ENCODE results near the gene PEF1.

The PEF1 gene

DNA sequence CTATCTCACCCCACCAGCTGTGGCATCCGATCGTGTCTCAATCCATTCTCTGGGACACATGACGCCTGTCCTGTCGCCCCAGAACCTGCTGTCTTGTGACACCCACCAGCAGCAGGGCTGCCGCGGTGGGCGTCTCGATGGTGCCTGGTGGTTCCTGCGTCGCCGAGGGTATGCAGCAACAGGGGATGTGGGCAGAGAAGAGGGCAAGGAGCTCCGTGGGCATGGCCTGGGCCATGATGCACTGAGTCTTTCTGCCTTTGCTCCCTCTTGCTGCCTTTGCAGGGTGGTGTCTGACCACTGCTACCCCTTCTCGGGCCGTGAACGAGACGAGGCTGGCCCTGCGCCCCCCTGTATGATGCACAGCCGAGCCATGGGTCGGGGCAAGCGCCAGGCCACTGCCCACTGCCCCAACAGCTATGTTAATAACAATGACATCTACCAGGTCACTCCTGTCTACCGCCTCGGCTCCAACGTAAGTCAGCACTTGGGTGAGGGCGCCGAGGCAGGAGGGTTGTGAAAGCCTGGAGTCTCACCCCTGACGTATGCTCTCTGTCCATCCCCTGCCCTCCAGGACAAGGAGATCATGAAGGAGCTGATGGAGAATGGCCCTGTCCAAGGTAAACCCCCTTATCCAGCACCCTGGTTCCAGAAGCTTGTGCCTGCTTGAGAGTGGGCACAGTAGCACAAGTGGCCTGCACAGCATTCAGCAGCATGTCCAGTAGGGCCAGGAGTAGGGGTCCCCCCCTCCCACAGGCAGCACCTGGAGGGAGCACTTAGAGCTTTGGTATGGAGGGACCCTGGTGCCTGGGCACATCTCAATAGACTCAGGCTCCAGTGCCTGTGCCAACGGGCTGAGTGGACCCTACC is 59.6 kb downstream of the PEF1 start:
- no peak for DNase-seq (ENCODE audit: low read depth in 3 of 3)

DNA sequence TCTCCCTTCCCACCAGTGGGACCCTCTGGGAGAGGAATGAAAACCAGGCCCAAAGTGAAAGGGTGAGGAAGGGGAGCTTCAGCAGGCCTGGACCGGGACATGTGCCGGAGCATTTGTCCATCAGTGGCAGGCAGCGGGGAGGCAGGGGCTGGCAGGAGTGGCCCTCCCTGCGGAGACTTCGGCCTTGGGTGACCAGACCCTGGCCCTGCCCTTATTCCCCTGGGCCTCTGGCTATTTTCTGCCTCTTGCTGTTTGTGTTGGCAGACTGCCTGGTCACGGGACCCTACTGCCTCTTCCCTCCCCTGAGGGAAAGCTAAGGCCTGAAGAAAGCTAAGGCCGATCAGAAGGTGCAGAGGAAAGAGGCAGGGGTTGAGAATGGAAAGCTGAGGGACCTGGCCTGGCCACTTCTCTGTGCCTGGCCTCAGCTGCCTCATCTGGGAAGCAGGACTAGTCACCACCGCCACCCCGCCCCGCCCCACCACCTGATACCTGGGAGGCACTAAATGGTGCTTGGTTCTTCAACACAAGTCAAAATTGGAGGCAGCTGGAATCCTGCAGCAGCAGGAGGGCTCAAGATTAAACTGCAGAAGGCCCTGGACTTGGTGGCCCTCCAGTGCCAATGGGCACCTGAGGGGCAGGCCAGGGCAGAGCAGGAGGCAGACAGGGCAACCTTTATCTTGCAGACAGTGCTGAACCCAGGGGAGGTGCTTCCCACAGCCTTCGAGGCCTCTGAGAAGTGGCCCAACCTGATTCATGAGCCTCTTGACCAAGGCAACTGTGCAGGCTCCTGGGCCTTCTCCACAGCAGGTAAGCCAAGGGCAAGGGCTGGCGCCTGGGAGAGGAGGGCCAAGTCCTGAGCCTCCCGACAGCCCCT is 60.4 kb downstream of the PEF1 start:
- DNase-seq (ENCODE audit: low read depth in 3 of 3), result no peak

DNA sequence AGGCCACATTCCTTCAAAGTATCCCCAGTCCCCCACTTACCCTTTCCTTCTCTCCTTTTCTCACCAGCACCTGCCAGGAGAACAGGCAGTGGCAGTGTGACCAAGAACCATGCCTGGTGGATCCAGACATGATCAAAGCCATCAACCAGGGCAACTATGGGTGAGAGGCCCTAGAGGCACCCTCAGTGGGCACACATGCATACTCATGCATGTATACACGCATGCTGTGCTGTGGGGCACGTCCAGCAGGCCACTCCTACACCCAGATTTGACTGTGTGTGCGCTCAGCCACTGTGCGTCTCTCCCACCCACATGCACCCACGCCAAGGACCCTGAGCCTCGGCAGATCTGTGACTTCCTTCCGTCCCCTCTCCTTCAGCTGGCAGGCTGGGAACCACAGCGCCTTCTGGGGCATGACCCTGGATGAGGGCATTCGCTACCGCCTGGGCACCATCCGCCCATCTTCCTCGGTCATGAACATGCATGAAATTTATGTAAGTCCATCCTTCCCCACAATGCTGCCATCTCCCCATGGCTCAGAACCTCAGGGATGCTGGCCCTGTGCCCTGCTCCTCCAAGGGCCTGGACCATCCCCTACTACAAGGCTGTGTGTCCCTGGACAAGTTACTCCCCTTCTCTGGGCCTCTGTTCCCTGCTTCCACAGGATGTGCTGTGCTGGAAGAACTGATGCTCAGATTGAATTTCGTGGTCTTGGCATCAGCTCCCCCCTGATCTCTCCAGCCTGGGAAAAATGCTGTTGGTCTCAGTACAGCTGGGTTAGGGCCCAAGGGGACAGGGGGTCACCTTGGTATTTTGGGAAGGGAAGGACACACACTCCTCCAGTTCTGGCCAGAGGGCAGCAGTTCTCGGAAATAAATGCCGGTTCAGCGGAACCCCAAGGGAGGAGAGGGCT is 61.3 kb downstream of the PEF1 start:
- DNase-seq (ENCODE audit: low read depth in 3 of 3), result no peak

DNA sequence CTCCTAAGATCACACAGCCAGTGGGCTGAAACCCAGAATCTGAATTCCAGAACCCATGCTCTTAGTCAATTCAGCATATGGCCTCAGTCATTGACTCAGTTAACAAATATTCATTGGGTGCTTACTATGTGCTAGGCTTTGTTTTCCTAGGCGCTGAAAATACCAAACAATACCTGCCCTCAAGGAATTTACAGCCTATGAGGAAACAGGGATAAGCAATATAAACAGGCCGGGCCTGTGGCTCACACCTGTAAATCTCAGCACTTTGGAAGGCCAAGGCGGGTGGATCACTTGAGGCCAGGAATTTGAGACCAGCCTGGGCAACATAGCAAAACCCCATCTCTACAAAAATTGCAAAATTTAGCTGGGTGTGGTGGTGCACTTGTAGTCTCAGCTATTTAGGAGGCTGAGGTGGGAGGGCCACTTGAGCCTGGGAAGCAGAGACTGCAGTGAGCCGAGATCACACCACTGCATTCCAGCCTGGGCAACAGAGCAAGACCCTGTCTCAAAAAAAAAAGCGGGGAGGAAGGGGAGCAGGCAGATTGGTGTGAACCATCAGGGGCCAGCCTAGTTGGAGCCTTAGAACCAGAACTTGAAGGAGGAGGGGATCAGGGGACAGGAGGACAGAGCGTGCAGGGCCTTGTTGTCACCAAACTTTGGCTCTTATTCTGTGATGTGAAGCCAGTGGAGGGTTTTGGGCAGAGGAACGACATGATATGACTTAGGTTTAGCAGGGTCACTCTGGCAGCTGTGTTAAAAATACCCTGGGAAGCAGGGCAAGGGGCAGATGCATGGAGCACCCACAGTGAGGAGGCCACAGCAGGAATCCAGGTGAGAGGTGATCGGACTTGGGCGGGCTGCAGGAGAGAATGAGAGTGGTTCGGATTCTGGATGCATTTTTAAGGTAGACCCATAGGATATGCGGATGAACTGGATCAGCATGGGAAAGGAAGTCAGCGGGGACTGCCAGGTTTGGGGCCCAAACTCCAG is 62.6 kb downstream of the PEF1 start:
- no peak for DNase-seq (ENCODE audit: low read depth in 3 of 3)

DNA sequence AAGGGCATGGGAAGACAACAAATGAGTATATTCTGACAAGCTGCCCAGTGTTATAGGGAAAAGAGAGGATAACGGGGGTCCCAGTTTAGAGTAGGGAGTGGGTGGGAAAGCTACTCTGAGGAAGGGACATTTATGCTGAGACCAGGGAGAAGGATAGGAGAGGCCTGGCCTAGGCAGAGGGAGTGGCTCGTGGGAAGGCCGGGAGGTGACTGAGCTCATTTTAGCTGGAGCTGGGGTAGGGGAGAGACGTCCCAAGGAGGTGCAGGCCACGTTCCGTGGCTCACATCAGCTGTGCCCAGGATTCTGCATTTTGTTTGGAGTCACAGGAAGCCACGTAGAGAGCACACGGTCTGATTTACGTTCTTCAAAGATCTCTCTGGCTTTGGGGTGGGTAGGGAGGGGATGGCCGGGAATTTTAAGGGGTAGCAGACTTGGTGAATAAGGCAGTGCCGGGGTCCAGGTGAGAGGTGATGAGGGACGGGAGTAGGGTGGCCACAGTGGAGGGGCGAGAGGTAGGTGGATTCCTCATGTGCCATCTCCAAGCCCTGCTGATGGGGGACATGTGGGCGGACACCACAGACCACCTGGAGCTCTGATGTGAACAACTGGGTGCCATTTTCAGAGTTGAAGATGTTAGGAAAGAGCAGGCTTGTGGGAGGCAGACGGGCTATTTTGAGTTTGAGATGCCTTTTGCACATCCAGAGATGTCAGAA is 63.6 kb downstream of the PEF1 start:
- DNase-seq (ENCODE audit: low read depth in 3 of 3), result no peak

DNA sequence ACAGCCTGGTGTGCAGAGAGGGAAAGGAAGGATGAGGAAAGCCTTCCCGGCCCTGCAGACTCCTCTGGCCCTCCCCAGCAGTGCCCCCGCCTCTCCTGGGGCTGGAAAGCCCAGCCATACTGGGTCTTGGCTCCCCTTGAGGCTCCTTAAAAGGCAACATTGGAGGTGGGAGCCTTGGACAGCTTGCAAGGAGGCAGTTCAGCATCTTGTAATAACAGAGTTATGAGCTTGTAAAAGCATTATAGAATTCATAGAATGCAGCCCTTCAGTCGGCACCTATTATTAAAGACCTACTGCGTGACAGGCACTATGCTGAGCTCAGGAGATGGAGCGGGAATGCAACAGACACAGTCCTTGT is 64.2 kb downstream of the PEF1 start:
- no peak for DNase-seq (ENCODE audit: low read depth in 3 of 3)
